GM12891 (cell line): ENCODE results near the gene EIF4G2.
"Not testable (repeated sequence)": the region's sequence is repeated elsewhere in the genome, so short reads cannot be mapped to it uniquely, and the experiment has no call there.

Source experiments
- PAX5 ChIP-seq: IDR thresholded peaks from 2 replicates; pipeline ENCODE4 v1.6.1; 2011; ENCODE audit warnings: low read length, moderate library complexity, mild to moderate bottlenecking; ENCODE audit not compliant: insufficient read depth, severe bottlenecking
- POLR2A ChIP-seq: IDR thresholded peaks from 2 replicates; pipeline ENCODE4 v1.6.1; 2011; ENCODE audit warnings: low read depth, low read length, control low read depth
- POLR2AphosphoS5 ChIP-seq: IDR thresholded peaks from 2 replicates; pipeline ENCODE4 v1.6.1; 2011; ENCODE audit warnings: low read depth, low read length, control low read depth
- POU2F2 ChIP-seq: IDR thresholded peaks from 2 replicates; pipeline ENCODE4 v1.6.1; 2011; ENCODE audit warnings: low read depth, mild to moderate bottlenecking, control low read depth, low read length, moderate library complexity
- SPI1 ChIP-seq: IDR thresholded peaks from 2 replicates; pipeline ENCODE4 v1.6.1; 2011; ENCODE audit warnings: low read depth, low read length, control low read depth
- TAF1 ChIP-seq: IDR thresholded peaks from 2 replicates; pipeline ENCODE4 v1.6.1; 2011; ENCODE audit warnings: low read depth, low read length, control low read depth

DNA sequence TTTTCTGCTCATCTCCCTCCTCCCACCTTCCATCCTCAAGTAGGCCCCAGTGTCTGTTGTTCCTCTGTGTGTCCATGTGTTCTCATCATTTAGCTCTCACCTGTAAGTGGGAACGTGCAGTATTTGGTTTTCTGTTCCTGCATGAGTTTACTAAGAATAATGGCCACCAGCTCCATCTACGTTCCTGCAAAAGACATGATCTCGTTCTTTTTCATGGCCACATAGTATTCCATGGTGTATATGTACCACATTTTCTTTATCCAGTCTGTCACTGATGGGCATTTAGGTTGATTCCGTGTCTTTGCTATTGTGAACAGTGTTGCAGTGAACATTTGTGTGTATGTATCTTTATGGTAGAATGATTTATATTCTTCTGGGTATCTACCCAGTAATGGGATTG is 28.2 kb upstream of the EIF4G2 start:
- TF ChIP-seq POU2F2, POLR2AphosphoS5, POLR2A, TAF1, SPI1, PAX5: not testable (repeated sequence)
